ENCODE data around the gene RPS27L.
A peak's percentile ranks its signal among the peaks of the same experiment; 100 is the strongest.
"Not testable (repeated sequence)": the region's sequence is repeated elsewhere in the genome, so short reads cannot be mapped to it uniquely, and the experiment has no call there.

Gene RPS27L

DNA sequence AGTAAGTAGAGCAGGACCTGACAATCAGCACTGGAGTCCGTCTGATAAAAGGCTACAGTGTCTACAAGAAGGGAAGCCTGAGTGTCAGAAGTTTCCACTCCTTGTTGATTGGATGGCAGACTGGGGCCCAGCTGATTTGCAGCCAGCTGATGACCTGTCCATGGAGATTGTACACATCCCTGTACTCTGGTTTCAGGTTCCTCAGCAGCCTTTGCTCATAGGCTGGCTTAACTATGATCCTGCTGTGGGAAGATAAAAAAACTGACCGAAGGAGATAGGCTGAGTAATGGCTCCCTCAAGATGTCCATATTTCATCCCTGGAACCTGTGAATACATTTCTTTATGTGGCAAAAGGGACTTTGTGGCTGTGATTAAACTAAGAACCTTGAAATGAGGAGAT, 47.4 kb downstream of the RPS27L start:
- TF ChIP-seq POLR2A (IDR thresholded peaks at IDR 0.05; ENCODE audit: low read depth, low read length) = no peak
- no peak for FAIRE-seq
- DNase-seq (ENCODE audit: insufficient read length, low spot score) = no peak

DNA sequence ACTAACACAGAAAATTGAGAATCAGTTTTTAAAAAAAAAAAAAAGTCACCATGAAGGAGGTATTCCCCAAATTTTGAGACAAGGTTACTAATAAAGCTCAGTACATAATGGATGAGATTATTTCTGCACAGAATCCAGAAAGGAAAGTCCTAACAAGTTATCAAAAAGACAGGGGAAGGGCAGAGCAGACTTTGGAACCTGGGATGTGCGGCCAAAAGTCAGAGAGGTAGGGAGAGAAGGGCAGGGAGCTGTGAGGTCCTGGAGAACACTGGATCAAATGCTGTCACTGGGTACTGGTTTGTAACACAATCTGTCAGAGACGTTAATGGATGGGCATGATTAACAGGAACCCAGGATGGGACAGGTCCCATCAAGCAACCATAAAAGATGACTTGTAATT, 47.8 kb downstream of the RPS27L start:
- DNase-seq (ENCODE audit: insufficient read length, low spot score) (no peak), FAIRE-seq (no peak)
- no peak for TF ChIP-seq POLR2A (IDR thresholded peaks at IDR 0.05; ENCODE audit: low read depth, low read length)

DNA sequence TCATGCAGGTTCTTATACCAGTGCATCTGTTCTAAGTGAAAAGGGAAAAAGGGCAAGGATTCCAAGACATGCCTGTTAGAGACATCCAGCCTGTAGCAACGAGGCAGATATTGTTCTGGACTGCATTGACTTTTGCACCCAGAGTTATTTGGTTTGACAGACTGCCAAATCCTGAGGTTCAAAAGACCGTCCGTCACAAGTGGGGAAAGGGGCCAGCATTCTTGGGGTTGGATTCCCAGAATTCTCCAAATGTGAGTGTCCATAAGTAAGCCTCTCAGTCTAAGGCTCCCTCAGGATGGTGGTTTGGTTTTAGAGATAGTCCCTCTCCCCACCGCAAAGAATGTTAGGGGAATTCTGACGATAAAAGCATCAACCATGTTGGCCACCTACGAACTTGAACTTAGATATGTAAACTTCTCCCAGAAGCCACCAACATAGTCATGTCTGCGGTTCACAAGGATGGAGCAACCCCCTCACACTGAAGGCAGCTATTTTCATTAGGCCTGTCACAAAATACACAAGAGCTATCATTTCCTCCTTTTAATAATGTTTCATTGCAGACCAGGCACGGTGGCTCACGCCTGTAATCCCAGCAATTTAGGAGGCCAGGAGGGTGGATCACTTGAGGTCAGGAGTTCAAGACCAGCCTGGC, 49.3 kb downstream of the RPS27L start:
- DNase-seq (ENCODE audit: insufficient read length, low spot score) = peak; percentile 79
- no peak for TF ChIP-seq POLR2A (IDR thresholded peaks at IDR 0.05; ENCODE audit: low read depth, low read length)
- FAIRE-seq = peak; percentile 50

- not testable (repeated sequence) for FAIRE-seq
Measured at GRCh38 chr15:63105354-63105753, 51.9 kb downstream of the RPS27L start.

GRCh38 chr15:63104727-63105126, 52.5 kb downstream of the RPS27L start:
- TF ChIP-seq POLR2A (IDR thresholded peaks at IDR 0.05; ENCODE audit: low read depth, low read length) = no peak
- FAIRE-seq (no peak), DNase-seq (ENCODE audit: insufficient read length, low spot score) (no peak)

More at GRCh38 chr15:63105354-63105753, 51.9 kb downstream of the RPS27L start:
- not testable (repeated sequence) for DNase-seq (ENCODE audit: insufficient read length, low spot score)

DNA sequence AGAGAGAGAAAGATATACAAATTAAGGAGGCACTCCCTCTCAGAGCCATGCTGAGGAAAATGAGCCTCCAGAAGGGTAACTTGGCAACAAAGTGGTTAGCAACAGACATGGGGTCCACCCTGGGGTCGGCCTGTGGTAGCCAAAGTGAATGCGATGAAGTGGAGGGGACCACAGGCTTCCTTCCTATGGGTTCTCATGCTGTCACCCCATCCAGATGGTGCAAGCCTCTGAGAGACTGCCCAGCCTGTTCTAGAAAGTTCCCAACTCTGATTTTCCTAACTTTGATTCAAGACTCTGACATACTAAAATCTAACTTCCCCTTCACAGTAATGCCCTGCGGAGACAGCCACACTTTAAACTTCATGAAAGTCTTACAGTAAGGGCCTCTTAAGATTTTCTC, 53.9 kb downstream of the RPS27L start:
- TF ChIP-seq POLR2A (IDR thresholded peaks at IDR 0.05; ENCODE audit: low read depth, low read length) = no peak
- DNase-seq (ENCODE audit: insufficient read length, low spot score) (no peak), FAIRE-seq (no peak)

GRCh38 chr15:63099581-63099980, 57.7 kb downstream of the RPS27L start:
- not testable (repeated sequence) for DNase-seq (ENCODE audit: insufficient read length, low spot score); FAIRE-seq

DNA sequence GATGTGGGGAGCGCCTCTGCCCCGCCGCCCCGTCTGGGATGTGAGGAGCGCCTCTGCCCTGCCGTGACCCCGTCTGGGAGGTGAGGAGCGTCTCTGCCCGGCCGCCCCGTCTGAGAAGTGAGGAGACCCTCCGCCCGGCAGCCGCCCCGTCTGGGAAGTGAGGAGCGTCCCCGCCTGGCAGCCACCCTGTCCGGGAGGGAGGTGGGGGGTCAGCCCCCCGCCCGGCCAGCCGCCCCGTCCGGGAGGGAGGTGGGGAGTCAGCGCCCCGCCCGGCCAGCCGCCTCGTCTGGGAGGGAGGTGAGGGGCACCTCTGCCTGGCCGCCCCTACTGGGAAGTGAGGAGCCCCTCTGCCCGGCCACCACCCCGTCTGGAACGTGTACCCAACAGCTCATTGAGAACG, 58.4 kb downstream of the RPS27L start:
- FAIRE-seq; DNase-seq (ENCODE audit: insufficient read length, low spot score): not testable (repeated sequence)
